Limb (tissue), 2 donors: ENCODE data around the gene STOML2.

ENCODE experiments used
- DNase-seq, 2 donors: peaks; one replicate each; pipeline ENCODE4 v3.0.0-alpha.2; 2016; ENCODE audit errors: extremely low spot score in 2 of 2

Gene STOML2

DNA sequence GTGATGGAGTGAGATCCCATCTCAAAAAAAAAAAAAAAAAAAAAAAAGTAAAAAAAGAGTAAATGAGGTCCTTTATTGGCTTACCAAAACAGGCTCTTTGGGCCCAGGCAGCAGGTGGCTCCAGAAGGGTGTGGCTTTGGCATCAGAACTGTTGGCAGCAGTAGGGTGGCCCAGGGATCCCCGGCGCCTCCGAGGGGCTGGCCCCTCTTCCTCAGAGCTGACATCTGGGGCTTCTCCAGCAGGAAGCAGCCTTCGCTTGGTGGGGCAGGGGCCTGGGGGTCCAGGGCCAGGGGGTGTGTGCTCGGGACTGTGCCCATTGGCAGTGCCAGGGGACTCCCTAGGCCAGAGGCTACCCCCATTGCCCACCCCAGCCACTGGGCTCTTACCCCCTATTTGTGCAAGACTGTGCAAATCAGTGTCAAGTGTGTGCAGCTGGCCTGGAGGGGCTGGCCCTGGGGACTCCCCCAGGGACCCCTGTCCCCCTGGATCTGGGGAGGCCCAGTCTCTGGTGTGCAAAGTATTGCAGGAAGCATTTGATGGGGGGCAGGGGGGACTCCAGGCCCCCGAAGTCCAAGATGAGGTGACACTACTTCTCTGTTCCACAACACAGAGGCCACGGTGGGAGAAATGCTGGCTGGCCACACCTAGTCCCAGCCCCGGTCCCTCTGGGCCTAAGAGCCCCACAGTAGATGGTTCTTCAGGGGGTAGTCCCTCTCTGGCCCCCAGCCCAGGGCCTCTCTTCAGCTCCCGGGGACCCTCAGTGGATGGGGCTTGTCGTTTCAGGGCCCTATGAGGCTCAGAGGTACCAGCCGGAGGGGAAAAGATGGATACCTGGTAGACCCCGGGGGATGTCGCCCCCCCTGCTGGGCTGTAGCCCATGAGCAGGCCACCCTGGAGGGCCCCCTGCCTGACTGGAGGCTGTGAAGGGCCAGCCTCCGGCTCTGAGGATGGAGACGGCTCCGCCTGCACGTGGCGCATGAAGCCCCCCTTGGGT lies 4.7 kb upstream of the STOML2 start:
- DNase-seq, result no peak

GRCh38 chr9:35106343-35106730 lies 3.4 kb upstream of the STOML2 start:
- DNase-seq, result no peak

DNA sequence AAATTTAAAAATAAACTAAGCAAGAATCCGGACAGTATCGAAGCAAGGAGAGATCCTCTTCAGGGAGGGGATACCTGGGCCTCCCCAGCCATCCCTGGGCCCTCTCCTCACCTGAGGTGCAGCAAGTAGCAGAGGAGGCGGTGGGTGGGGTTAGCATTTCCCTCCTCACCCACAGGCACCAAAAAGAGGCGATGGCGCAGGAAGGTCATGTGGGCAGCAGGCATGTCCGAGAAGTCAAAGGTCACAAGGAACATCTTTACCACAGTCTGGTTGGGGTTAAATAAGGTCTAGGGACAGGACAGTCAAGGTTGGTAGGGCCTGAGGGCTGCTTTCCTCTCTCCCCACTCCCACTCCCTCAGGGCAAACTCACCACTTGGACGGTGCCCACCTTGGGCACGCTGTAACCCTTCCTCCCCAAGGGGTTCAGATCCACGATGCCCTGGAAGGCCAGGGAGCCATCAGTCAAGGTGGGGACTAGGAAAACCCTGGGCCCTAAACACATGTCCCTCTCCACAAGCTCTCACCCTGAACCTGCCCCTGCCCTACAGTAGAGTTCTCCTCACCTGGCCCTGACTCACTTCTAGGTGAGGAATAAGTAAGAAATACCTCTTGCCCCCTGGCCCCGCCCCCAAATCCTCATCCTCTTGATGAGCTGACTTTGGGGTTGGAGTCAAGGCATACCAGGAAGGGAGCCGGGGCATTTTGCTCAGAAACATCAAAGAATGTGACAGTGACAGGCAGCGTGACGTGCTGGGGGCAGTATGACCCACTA lies 2.8 kb upstream of the STOML2 start:
- DNase-seq, result no peak

DNA sequence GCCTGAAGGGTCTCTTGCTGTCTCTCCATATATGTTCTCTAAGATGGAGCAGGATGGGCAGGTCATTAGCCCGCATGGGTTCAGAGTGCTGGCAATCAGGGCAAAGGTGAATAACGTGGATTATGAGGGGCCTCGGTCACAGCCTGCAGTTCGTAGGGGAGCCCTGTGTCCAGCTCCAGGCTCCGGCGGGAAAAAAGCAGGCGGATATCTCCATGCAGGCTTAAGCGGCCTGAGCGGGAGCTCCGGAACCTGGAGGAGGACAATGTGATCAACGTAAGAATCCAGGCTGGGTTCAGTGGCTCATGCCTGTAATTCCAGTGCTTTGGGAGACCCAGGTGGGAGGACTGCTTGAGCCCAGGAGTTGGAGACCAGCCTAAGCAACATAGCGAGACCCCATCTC lies 2.2 kb upstream of the STOML2 start:
- DNase-seq, result no peak

- no peak for DNase-seq
Measured at GRCh38 chr9:35104586-35104985, 1.7 kb upstream of the STOML2 start.

- DNase-seq, result no peak
Measured at GRCh38 chr9:35103660-35104191, 795 bp upstream of the STOML2 start.

DNA sequence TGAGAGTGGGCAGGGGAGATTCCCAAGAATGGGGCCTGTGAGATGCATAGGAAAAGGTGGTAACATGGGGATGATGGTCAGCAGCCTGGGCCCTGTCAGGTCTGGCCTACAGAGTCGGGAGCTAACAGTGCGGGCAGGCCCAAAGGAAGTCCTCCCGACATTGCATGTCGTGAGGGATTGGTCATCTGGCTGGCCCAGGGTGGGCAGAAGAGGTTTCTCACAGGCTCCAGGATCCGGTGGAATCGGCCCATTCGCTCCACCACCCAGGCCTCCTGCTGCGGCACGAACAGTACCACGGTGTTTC lies 514 bp downstream of the STOML2 start:
- peak in 1 of 2 donors; percentile 45 for DNase-seq

- DNase-seq, result no peak
Measured at GRCh38 chr9:35097573-35097972, 5.4 kb downstream of the STOML2 start.

DNA sequence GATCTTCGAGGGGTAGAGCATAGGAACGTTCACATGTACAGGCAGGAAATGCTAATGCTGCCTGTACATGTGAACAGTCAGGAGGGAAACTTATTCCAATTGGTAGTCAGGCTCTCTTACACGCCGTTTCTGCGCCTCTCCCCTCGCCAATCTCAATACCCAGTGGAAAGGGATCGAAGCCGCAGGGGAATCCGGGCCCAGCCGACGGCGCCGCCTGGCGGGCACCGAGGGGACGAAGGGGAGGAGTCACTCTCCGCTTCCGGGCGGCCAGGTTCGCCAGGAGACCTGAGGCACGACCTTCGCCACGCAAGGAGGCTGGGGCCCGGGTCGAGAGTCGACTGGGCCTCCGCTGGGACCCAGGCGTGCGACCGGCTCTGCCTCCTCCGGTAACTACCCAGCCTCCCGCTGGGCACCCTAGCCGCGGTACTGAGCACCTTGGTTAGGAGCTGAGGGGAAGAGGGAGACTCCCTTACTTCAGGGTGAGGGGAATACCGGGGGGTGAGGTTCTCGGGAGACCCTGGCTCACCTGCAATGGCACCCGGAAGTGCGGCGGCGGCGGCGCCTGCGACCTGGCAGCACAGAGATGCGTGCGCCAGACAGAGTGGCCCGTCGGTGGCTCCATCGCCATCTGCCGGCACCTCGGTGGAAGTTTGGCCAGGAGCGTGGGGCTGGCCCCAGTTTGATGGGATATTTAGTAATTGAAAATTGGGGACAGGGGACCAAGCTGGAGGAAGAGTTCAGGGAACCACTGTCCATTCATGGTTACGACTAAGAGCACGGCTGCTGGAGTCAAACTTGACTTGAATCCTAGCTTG lies 6.7 kb downstream of the STOML2 start, which contains the start of gene PIGO:
PIGO (minus strand) TSS at position 557 of the 815 bp plus-strand sequence. CDS start 1,026 bp downstream, outside the sequence.
- peak; percentile 86 to 90 for DNase-seq

DNA sequence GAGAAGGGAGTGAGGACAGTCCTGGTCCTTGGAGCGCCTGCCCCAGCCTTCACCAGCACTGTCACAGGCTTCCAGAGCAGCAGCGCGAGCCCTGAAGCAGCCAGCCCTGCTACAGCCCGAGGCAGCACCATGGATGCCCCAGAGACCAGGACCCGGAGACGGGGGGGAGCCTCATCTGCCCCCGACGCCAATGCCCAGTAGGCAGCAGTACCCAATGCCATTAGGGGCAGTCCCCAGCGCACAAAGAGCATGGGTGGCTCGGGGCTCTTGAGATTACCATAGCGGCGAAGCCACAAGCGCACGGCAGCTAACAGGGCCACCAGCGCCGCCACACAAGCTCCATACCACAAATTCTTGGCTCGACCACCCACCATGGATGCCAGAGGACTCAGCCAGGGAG lies 11.4 kb downstream of the STOML2 start:
- DNase-seq, result no peak

DNA sequence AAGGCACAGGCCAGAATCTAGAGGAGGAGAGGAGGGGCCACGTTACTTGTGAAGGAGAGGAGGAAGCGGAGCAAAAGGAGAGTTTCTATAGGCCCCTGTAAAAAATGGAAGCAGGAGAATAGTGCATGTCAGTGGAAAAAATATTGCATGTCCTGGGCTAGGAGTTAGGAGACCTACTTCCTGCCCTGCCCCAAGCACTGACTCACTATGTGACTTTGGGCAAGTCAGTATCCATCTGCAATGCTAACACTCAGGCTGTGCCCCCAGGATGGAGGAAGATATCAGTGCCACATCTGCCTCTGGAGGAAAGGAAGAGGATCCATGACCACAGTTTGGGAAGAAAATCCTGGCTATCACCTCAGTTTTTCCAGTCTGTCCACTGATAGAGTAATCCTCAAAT lies 13.5 kb downstream of the STOML2 start:
- no peak for DNase-seq

GRCh38 chr9:35085078-35085477 lies 17.9 kb downstream of the STOML2 start:
- DNase-seq, result no peak

DNA sequence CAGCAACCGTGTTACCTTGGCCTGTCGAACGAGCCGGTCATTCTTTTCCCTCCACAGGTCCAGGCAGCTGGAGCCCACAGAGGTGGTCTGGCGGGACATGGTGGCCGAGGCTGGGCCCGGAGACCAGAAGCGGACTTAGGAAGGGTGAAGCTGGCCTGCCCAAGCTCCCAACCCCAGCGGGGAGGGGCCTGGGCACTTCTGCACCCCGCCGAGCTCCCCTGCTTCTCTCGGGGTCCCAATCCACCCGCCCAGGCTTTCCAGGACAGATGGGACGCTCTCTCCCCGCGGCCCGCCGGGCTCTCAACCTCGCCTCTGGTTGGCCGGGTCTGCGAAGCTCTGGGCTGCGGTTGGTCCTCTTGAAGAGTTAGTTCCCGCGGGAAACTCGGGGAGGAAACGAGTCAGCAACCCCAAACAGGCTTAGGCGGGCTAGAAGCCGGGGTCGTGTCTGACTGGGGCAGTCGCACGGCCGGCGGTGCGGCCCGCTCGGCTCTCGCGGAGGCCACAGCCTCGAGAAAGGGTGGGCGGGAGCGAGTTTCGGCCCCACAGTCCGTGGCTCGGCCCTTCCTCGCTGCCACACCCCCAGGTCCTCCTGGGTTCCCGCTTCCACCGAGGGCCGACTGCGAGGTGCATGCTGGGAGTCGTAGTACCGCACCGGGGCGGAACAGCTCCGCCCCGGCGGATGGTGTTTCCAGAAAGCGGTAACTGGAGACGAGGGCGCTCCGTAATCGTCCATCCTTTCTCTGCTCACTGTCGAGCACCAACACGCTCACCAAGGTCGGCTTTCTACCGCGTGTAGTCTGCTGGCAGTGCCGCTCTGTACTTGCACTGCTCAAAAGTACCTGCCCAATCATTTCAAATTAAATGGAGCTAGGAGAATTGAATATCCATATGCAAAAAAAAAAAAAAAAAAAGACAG lies 23.2 kb downstream of the STOML2 start, which contains the start of gene FANCG:
FANCG (minus strand) TSS at position 517 of the 916 bp plus-strand sequence; CDS start at position 99, 418 bp downstream.
- peak; percentile 94 to 95 for DNase-seq

- DNase-seq, result no peak
Measured at GRCh38 chr9:35079041-35079425, 23.9 kb downstream of the STOML2 start.

GRCh38 chr9:35078066-35078465 lies 24.9 kb downstream of the STOML2 start:
- no peak for DNase-seq

- no peak for DNase-seq
Measured at GRCh38 chr9:35076848-35077247, 26.1 kb downstream of the STOML2 start.

- DNase-seq, result no peak
Measured at GRCh38 chr9:35075358-35075757, 27.6 kb downstream of the STOML2 start.

- DNase-seq, result no peak
Measured at GRCh38 chr9:35074791-35075190, 28.1 kb downstream of the STOML2 start.

DNA sequence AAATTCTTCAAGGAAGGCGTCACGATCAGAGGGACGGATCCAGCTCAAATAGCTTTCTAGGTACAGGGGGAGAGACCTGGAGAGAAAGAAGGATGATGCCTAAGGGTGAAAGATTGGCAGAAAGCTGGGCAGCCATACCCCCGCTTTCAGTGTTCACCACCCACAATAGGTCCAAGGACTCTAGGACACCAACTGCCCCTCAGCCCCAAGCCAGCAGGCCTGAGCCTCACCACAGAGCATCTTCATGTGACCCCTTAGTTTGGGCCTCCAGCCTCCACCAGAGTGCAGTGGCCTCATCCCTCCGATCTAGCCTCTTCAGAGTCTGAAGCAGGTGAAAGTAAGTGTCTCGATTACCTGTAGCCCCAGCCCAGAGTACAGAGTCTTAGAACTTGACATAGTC lies 28.8 kb downstream of the STOML2 start:
- no peak for DNase-seq

GRCh38 chr9:35073279-35073612 lies 29.7 kb downstream of the STOML2 start:
- no peak for DNase-seq
